ENCODE results near the gene CALR. TPM values are rescaled to one million over a fixed set of nuclear protein-coding genes. Genes with fewer than 3 reads are reported as not detected.

The CALR gene
- total and polyA plus RNA-seq, 9 of the 15 experiments (the other 6 are each of a cell fraction or from before 2014, with no cell fraction given), result 126 to 811 (median 642) TPM

DNA sequence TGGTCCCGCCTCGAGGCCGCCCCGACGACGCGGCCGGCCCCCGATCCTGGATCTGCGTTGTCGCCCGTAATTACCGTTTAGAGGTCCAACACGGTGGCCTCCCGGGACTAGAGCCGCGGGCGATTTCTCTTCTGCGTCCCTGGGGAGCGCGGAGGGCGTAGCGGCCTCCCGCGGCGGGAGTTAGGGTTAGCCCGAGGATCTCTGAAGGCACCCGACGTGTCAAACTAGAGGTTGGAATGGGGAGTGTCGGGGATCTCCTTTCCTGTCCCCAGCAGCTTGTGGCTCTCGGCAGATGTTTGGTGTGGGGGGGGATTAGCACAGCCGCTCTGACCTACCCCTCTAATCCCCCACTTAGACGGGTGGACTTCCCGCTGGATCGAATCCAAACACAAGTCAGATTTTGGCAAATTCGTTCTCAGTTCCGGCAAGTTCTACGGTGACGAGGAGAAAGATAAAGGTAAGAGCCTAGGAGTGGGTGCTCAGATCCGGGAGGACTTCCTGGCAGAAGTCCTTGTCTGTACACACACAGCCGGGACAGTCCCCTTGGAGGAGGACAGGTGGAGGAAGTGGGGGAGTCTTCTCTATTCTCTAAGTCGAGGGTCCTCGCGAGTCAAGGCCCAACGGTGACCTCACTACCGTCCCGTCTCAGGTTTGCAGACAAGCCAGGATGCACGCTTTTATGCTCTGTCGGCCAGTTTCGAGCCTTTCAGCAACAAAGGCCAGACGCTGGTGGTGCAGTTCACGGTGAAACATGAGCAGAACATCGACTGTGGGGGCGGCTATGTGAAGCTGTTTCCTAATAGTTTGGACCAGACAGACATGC lies 581 bp downstream of the CALR start (continued):
- TF ChIP-seq RBBP5 (IDR thresholded peaks at IDR 0.05; ENCODE audit: borderline replicate concordance, insufficient read depth, low read length, poor library complexity, severe bottlenecking), result peak; percentile 28
- TF ChIP-seq MED1 (CRISPR knock-in tag; IDR thresholded peaks at IDR 0.05; ENCODE audit: borderline replicate concordance), result no peak
- TF ChIP-seq, protein P1, sequence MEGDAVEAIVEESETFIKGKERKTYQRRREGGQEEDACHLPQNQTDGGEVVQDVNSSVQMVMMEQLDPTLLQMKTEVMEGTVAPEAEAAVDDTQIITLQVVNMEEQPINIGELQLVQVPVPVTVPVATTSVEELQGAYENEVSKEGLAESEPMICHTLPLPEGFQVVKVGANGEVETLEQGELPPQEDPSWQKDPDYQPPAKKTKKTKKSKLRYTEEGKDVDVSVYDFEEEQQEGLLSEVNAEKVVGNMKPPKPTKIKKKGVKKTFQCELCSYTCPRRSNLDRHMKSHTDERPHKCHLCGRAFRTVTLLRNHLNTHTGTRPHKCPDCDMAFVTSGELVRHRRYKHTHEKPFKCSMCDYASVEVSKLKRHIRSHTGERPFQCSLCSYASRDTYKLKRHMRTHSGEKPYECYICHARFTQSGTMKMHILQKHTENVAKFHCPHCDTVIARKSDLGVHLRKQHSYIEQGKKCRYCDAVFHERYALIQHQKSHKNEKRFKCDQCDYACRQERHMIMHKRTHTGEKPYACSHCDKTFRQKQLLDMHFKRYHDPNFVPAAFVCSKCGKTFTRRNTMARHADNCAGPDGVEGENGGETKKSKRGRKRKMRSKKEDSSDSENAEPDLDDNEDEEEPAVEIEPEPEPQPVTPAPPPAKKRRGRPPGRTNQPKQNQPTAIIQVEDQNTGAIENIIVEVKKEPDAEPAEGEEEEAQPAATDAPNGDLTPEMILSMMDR (IDR thresholded peaks at IDR 0.05 in 2 of 3, conservative IDR thresholded peaks at IDR 0.05 in 1 of 3; ENCODE audit: insufficient read depth in 2 of 3, low read depth in 1 of 3, low read length in 3 of 3), result peak in 2 of 3 experiments; percentile 42 to 65; a peak in 5 of 6 replicates
- peak; percentile 22; the same call in 1 of the 2 replicates for TF ChIP-seq FOXP1 (CRISPR knock-in tag; IDR thresholded peaks at IDR 0.05)
- TF ChIP-seq TCF7 (IDR thresholded peaks at IDR 0.05; ENCODE audit: borderline replicate concordance), result no peak
- no peak for TF ChIP-seq PTBP1 (IDR thresholded peaks at IDR 0.05; ENCODE audit: low read depth, low read length)
- TF ChIP-seq KLF6 (CRISPR knock-in tag; IDR thresholded peaks at IDR 0.05; ENCODE audit: borderline replicate concordance), result no peak
- TF ChIP-seq, protein P2, sequence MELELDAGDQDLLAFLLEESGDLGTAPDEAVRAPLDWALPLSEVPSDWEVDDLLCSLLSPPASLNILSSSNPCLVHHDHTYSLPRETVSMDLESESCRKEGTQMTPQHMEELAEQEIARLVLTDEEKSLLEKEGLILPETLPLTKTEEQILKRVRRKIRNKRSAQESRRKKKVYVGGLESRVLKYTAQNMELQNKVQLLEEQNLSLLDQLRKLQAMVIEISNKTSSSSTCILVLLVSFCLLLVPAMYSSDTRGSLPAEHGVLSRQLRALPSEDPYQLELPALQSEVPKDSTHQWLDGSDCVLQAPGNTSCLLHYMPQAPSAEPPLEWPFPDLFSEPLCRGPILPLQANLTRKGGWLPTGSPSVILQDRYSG (tag; conservative IDR thresholded peaks at IDR 0.05; ENCODE audit: low read depth), result no peak
- no peak for TF ChIP-seq JUNB (CRISPR knock-in tag; conservative IDR thresholded peaks at IDR 0.05)
- TF ChIP-seq, protein P3, sequence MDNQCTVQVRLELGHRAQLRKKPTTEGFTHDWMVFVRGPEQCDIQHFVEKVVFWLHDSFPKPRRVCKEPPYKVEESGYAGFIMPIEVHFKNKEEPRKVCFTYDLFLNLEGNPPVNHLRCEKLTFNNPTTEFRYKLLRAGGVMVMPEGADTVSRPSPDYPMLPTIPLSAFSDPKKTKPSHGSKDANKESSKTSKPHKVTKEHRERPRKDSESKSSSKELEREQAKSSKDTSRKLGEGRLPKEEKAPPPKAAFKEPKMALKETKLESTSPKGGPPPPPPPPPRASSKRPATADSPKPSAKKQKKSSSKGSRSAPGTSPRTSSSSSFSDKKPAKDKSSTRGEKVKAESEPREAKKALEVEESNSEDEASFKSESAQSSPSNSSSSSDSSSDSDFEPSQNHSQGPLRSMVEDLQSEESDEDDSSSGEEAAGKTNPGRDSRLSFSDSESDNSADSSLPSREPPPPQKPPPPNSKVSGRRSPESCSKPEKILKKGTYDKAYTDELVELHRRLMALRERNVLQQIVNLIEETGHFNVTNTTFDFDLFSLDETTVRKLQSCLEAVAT (IDR thresholded peaks at IDR 0.05), result peak; percentile 61 to 91; a peak in 3 of 4 replicates
- TF ChIP-seq BHLHE40 (IDR thresholded peaks at IDR 0.05; ENCODE audit: low read length), result no peak
- TF ChIP-seq SREBF1 (IDR thresholded peaks at IDR 0.05; ENCODE audit: borderline replicate concordance, low read depth, low read length), result no peak
- peak; percentile 10 for TF ChIP-seq POLR2AphosphoS5 (IDR thresholded peaks at IDR 0.05; ENCODE audit: control insufficient read depth, insufficient read depth, low read depth, low read length)
- TF ChIP-seq, protein P4, sequence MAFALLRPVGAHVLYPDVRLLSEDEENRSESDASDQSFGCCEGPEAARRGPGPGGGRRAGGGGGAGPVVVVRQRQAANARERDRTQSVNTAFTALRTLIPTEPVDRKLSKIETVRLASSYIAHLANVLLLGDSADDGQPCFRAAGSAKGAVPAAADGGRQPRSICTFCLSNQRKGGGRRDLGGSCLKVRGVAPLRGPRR (CRISPR knock-in tag; IDR thresholded peaks at IDR 0.05), result no peak
- TF ChIP-seq ZNF408 (CRISPR knock-in tag; IDR thresholded peaks at IDR 0.05; ENCODE audit: low read depth), result no peak
- no peak for TF ChIP-seq ZNF76 (CRISPR knock-in tag; IDR thresholded peaks at IDR 0.05; ENCODE audit: borderline replicate concordance)
- TF ChIP-seq THRAP3 (IDR thresholded peaks at IDR 0.05; ENCODE audit: borderline replicate concordance), result no peak
- no peak for TF ChIP-seq ARNT (IDR thresholded peaks at IDR 0.05)
- no peak for TF ChIP-seq HNRNPUL1 (IDR thresholded peaks at IDR 0.05; ENCODE audit: low read length)
- TF ChIP-seq MAZ (CRISPR knock-in tag; conservative IDR thresholded peaks at IDR 0.05 in 1 of 2, IDR thresholded peaks at IDR 0.05 in 1 of 2), result no peak
- no peak for TF ChIP-seq ZNF253 (CRISPR knock-in tag; conservative IDR thresholded peaks at IDR 0.05)
- no peak for TF ChIP-seq DNMT1 (IDR thresholded peaks at IDR 0.05)
- TF ChIP-seq NR1H2 (CRISPR knock-in tag; IDR thresholded peaks at IDR 0.05), result peak; percentile 87
